NCI-H2107 treated with DMSO at 0.1 percent for 48 hours (cell line): ENCODE data around the gene ITGB1.

ENCODE experiments used
- DNase-seq: peaks from one replicate; lab custom pipeline; 2025; ENCODE audit not compliant: unreplicated experiment; lab: John Stamatoyannopoulos, UW

Gene ITGB1

DNA sequence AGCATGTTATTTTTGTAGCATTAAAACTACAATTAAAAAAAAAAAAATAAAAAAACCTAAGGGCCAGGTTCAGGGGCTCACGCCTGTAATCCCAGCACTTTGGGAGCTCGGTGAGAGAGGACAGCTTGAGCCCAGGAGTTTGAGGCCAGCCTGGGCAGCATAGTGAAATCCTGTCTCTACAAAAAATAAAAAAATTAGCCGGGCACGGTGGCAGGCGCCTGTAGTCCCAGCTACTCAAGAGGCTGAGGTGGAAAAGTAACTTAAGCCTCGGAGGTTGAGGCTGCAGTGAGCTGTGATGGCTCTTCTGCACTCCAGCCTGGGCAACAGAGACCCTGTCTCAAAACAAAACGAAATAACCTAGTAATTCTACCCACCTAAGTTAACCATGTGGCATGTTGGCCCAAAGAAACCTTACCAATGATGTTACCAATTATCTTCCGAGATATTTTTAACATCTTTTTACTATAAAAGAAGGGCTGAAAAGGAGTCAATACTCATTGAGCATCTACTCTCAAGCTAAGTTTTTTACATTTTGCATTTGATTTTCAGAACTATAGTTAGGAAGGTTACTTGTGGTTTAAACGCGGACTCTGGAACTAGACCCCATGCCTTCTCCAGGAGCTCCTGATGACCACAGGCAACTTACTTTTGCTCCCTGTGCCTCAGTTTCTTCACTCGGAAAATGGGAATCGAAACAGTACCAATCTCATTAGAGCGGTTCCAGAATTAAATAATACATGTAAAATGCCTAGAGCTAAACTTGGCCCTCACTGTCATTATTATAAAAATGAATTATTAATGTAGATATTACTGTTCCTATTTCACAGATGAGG, 1.4 kb downstream of the ITGB1 start:
- no peak for DNase-seq

DNA sequence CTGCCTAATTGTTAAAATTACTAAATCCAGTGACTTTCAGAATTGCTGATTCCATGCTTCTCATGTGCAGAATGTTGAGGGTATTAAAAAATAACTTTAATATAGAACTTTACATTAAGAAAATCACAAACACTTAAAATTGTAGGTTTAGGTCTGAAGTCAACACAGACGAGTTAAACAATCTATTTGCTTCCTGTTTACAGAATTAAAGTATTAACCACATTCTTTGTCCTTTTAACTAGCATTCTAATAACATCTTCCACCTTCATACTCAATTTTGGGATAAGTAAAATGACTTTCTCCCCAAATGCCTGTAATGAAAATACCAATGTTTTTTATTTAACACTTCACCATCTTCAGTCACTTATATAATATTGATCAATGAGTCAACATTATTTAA, 2.2 kb downstream of the ITGB1 start:
- no peak for DNase-seq

DNA sequence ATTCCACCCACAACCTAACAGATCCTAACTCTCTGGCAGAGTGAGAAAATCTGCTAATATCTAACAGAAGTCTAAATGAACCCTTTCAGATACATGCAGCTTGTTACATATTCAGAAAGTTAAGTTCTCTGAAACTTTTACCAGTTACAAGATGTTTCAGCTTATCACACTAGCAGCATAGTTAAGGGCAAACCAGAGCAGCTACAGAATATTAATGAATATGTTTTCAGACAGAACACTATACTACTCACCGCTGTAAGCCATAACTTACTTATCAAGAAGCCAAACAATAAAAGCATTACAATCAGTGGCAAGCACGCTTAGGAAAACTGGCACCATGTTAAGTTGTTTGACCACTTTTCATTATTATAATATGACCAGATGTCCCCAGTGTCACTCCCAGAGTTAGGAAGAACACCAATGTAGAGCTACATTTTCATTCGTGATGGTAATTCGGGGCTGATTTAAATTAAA, 2.7 kb downstream of the ITGB1 start:
- no peak for DNase-seq

DNA sequence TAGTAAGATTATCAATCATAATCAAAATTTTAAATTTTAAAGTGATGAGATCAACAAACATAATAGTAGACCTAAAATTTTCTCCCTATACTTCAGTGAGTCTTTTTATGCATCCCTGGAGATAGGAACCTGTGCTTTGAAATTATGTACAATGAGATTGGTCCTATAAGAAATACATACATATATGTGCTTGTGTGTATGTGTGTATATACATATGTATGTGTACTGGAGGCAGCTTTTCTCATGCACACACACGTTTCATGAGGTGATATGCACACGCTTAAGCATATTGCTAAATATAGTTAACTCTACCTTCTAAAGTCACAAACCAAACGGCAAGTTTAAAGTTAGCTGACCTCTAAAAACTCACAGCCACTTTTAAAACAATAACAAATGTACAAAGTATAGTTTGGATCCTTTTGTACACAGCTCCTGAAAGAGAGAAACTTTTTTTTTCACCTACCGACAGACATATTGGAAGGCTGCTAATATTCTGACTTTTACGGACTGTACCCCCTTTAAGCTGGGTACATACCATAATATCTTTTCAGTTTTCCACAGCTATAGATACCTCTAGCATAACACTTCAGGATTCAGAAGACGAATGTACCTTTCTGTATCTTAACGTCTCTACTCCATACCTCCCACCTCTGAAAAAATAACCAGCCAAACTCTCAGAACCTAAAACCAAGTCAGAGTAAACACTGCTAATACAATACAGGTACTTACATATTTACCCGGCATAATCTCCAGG, 3.3 kb downstream of the ITGB1 start:
- DNase-seq = no peak

DNA sequence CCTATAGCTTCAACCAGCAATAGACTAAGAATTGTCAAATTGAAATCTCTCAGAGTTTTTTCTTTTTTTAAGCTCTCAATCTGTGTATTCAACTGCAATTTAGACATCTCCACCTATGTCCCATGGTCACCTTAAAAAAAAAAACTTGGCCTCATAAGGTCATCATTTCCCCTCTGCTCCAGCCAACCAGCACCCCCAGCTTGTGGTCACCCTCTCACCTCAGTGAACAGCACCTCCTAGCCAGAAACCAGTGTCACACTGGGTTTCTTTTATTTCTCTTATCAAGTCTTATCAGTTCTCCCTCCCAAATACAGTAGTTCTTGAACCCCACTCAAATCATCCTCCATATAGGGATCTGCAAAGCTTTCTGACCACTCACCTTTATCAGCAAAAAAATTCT, 4.0 kb downstream of the ITGB1 start:
- no peak for DNase-seq

DNA sequence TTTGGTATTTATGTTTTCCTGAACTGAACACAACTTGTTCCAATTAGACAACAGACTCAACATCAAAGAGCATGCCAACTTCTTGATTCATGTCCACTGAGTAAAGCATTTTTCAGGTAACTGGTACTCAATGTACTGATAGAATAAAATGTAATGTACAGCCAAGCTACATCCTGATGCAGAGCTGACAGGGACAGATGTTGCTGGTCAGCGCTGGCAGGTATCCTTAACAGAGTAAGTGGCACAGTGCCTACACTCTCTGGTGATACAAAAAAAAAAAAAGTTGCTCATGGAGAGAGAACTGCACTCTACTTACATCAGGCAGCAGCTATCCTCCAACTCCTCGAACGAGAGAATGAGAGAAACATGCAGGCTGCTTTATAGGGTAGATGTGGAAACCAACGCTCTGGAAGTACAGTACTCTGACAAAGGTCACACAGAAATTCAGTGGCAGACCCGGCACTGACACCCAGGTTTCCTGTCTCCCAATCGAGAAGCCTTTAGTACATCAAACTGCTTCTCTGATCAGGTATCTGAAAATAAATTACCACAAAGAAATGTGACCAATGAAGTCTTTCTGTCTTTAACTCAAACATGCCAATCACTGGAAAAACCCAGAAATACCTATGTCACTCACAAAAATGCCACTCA, 4.6 kb downstream of the ITGB1 start:
- DNase-seq = no peak

DNA sequence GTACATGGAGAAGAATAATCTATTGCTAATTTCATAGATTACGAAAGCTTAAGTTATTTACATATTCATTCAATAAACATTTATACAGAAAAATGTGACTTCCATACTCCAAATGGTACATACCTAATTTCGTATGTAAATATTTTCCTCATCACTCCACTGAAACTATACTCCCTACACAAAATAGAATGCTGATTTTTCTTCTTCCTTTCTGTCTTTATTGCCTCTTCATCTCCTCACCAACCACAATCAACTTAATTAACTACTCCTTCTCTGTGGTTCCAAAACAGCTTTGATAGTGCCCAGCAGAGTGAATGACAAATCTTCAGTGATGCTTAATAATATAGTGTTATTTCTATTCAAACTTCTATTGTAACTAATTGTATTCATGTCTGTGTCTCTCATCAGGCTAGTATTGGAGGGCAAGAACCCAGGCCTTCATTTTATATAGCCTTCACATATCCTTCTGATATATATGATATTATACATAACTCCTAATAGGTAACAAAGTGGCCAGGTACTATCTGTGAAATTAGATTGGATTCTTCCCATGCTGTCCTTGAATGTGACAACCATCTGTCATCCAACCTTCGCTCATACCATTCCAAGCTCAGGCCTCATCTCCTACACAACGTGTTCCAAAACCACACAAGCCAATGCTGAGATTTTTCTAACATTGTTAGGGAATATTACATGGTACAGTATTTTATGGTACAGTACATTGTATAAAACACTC, 5.3 kb downstream of the ITGB1 start:
- no peak for DNase-seq

DNA sequence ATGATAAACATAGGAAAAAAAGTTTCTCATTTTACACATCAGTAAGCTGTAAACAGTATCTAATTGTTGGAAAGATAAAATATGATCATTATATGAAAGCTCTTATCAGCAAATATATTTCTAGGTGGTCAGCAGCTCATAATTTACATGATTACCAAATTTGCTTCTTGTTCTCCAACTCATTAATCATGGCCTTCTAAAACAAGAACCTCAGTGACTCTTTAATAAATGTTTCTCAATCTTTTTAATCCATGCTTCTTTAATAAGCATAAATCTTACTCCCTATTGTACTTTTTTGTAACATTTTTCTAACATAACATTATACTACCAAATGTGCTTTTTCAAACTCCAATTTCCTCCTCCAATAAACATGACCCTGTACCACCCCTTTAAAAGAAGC, 5.9 kb downstream of the ITGB1 start:
- DNase-seq = no peak

DNA sequence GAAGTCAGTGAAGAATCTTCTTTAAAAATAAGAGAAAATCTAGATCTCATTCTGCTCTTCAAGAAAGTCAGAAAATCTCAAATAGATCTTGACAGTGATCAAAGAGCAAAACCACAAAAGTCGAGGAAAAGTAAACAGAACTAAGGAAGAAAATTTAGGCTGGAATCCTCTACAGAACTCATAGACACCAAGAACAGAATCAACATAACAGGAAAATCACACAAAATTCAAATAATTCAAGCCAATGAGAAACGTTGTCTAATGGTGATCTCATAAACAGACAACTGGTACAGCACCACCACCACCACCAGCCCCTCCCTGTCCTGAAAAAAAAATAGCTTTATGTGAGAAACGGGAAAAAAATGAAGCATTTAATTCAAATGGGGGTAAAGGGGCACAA, 6.9 kb downstream of the ITGB1 start:
- DNase-seq = no peak

DNA sequence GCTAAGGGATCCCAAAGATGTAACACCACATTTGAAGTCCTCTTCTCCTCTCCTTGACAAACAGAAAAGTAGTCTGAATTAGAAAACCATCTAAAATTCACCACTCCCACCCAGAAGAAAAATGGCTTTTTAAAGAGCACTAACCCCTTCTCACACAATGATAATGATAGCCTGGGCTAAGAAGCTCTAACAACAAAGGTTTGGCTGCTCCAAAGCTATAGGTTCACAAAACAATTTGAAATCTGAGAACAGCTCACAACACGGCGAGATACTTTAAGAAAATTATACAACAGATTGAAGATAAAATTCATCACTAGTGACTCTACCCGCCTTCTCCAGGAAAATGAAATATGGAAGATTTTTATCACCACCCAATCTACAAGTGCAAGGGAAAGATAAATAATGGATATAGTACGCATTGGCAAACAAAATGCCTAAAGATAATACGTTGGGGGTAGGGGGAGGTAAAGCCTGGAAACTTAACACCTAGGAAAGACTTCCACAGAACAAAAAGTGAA, 7.4 kb downstream of the ITGB1 start:
- no peak for DNase-seq

DNA sequence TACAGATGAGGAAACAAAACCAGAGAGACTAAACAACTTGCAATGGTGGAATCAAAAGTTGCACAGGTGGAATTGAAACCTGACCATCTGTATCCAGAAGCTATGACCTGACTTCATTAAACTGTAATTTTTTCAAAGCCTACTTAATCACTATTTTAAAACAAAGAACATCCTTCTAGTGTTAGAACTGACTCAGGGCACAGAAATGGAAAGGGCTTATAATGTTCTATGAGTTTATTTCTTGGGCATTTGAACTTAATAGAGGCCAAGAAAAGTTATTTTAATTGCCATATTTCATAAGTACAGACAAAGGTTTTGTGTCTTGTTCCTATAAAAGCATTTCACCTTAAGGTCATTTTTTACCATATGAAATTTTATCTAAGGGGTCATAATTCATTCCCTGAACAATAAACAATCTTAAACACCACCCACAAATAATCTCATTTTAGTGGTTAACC, 8.8 kb downstream of the ITGB1 start:
- DNase-seq = no peak

DNA sequence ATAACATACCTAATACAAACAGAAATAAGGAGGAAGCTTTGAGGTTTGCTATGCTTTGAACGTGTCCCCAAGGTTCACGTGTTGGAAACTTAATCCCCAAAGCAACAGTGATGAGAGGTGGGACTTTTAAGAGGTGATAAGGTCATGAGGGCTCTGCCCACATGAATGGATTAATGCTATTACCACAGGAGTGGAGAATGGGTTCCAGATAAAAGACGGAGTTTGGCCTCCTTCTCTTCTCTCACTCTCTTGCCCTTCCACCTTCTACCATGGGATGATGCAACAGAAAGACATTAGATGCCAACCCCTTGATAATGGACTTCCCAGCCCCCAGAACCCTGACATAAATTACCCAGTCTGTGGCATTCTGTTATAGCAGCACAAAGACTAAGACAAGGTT, 9.6 kb downstream of the ITGB1 start:
- DNase-seq = no peak

DNA sequence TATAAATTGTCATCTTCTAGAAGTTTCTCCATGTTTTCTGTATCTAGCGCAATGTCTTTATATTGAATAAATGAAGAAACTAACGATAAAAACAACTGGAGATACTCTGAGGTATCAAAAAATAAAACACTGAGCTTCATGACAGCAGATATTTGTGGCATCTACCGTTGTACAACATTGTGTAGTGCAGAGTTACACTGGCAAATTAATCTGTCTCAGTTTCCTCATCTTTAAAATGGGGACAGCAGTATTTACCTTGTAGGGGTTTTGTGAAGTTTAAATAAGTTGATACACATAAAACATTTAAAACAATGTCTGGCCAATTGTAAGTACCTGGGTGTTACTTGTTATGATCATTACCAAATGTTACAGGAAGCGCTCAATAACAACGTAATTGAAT, 10.4 kb downstream of the ITGB1 start:
- no peak for DNase-seq

DNA sequence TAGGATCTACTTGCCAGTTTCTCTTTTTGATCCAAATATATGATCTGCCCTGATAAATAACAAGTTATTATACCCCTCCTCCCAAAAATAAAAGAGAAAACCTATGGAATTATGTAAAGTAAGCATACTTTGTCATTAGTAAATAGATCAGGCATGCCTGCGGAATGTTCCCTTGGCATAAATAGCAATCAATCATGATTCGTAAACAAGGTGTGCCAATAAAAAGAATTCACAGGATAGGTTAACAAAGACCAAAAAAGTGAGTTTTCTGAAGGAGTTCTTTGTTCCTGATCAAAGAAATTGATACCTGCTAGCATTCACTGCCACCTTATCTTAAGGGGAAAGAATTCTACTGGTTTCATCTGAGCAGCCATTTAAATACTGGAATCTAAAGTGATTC, 11.9 kb downstream of the ITGB1 start:
- no peak for DNase-seq

DNA sequence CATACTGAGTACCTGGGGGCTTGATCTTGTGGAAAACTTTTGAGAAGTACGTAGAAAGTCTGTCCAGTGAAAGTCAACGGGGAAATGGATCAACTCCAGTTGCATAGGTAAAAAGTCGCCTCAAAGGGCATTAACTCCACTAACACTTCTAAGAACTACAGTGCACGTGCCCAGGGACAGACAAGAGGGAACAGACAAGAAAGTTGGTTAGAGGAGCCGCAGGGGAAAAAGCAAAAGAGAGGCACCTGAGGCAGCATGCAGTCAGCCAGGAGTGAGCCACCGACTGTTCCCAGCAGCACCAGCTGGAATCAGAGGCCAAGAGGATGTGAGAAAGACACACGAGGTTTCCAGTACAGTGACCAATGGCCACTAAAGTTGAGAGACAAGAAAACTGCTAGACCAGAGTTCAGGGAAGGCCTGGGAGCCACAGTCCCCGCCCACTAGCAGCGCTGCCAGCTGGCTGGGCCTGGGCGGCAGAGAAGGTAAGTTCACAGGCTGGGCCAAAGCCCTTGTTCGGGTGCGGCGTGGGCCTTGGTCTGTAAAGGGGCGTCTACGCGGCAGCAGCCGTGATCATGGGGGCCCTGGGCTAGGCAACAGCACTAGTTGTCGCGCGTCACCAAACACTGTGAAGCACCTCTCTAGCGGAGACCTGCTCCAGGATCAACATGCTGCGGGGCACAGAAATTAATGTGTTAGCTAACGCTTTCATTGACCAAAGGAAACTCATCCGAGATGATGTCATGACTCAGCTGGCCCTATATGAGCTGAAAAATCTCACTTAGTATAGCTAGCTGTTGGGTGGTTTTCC, 14.0 kb downstream of the ITGB1 start:
- DNase-seq = no peak

DNA sequence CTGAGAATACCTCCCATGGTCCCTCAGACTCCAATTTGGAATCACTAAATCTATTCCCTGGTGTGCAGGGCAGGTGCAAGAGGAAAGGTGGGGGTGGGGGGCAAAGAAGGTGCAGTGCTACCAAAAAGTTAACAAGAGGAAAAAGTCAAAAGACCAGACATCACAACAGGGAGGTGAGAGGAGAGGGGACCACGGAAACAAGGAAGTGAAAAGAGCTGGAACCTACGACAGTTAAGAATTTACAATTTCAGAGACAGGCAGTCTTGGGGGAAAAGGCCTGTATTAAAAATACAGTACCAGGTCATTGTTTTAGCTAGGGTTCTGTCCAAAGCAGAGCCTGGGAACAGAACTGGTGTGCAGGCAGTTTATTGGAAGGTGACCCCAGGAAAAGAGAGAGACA, 14.6 kb downstream of the ITGB1 start:
- no peak for DNase-seq

DNA sequence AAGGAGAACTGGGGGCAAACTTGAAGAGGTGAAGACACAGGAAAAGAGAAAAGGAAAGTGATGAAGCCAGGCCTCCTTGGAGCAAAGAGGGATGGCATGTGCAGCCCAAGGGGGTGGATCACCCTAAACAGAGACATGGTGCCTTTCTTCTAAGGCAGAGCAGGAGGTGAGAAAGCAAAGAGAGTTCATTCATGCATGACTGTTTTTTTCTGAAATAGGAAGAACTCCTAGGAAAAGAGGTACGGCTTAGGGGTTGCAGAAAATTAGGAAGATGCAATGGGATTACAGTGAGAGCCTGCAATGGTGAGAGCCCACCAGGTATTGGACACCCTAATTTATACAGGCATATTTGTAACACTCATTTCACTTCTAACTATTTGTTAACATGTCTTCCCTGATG, 15.9 kb downstream of the ITGB1 start:
- no peak for DNase-seq

DNA sequence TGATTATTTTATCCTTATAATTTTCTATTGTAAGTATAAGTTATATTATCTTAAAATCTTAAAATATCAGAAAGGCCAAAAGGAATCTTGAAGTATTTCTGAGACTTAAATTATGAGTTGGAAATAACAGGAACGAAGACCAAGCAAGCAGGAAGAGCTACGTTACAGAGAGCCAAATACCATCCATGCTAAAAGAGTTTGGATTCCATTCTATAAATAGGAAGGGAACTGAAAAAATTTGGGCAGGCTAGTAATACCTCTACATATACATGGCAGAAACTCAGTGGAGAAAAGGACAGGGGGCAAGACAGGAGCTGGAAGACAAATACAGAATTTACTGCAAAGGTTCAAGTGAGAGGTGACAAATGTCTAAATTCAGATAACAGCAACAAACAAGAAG, 16.7 kb downstream of the ITGB1 start:
- no peak for DNase-seq

DNA sequence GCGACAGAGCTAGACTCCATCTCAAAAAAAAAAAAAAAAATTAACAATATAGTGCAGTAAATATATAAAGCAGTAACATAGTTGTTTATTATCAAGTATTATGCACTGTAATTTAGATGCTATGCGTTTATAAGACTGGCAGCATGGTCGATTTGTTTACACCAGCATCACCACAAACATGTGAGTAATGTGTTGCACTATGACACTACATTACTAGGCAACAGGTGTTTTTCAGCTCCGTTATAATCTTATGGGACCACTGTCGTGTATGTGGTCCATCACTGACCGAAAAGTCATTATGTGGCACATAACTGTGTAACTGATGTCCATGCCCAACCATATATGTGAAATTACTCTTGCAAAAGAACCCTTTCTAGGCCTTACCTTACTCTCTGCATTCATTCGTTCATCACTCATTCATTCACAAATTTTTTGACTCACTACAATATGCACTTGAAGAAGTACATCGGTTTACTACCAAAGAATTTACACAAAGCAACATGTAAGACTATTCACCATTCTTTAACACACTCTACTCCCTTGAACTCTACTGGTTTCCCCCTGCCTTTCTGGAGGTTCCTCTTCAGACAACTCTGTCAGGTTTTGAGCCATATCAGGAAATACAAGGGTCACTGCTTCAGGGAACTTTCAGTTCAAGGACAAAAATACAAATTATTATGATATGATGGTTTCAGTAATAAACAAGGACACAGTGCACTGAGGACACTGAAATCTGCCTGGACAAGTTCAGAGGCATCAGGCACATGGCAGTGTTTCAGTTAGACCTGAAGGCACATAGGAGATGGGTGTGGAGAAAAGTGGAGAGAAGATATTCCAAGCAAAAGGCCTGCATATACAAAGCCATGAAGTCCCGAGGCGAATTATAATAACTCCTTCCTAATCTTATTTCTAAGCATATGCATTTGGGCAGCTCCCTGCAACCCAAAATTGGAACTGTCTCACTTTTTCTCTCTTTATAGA, 17.4 kb downstream of the ITGB1 start:
- DNase-seq = no peak
